GM18508 (cell line): ENCODE data around the gene STAC3.

Source experiments
- ATAC-seq: cut with Tn5 transposase; IDR thresholded peaks from one replicate; pipeline ENCODE4 v1.9.1; 2021; ENCODE audit warnings: moderate number of reproducible peaks; ENCODE audit not compliant: insufficient read depth, unreplicated experiment

Gene STAC3

DNA sequence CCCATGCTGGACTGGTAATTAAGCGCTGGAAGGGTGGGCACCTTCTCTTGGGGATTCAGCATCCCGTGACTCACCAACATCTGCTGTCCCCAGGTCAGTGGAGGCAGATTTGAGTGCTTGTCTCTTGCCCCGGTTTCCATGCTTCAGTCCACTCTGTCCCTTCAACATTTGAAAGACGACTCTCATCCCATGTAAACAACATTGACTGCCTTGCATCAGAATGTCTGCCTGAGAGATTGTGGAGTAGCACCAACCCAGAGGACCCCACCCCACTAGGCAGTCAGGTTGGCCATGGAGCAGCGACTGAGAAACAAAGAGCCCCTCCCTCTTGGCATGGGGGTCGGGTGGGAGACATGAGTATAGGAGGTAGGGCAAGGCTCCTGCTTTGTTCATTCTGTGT is 4.9 kb upstream of the STAC3 start:
- no peak for ATAC-seq

DNA sequence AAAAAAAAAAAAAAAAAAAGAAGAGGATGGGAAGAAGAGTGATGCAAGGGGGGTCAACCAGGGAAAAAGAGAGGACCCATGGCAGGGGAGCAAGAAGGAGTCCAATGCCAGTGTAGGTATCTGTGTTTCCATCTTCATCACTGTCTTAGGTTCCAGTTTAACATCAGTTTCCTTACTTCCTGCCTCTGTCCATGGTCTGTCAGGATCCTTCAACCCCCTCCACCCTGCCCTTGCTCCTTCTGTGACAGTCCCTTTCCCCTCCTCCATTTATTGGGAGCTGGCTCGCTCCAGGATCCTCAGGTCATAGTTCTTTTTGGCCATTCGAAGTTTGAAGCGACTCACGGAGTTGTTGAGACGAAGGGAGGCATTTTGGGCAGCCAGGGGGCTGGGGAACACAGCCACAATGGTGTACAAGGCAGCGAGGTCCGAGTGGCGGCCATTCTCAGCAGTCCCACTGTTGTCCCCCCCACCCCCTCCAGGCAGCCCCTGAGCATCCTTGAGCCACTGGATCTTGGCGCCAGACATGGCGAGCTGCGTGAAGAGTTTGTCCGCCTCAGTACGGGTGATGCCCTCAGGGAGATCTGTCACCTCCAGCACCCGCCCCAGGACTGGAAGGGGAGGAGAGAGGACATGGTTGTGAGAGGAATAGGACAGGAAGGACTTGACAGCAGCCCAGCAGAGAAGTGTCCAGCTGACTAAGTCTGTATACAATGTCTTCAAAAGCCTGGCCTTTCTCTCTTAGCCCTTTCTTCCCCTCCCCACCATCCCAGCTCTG is 3.7 kb upstream of the STAC3 start:
- ATAC-seq, result no peak

DNA sequence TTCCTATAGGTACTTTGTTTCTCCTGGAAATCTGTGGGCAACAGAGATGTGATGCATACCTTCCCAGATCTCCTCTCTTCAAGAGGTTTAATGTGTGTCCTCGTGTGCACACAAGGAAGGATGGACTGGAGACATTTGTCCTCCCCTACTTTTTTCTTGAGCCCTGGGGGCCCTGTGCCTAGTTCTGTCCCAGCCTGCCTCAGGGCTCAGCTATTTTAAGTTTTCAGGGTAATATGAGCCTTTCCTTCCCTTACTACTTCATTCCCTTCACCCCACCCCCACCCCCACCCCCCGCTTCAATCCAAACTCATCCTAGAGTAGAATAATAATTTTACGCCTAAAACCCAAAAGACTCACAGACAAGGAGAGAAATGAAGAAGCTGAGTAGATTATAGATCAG is 446 bp downstream of the STAC3 start:
- ATAC-seq, result no peak

DNA sequence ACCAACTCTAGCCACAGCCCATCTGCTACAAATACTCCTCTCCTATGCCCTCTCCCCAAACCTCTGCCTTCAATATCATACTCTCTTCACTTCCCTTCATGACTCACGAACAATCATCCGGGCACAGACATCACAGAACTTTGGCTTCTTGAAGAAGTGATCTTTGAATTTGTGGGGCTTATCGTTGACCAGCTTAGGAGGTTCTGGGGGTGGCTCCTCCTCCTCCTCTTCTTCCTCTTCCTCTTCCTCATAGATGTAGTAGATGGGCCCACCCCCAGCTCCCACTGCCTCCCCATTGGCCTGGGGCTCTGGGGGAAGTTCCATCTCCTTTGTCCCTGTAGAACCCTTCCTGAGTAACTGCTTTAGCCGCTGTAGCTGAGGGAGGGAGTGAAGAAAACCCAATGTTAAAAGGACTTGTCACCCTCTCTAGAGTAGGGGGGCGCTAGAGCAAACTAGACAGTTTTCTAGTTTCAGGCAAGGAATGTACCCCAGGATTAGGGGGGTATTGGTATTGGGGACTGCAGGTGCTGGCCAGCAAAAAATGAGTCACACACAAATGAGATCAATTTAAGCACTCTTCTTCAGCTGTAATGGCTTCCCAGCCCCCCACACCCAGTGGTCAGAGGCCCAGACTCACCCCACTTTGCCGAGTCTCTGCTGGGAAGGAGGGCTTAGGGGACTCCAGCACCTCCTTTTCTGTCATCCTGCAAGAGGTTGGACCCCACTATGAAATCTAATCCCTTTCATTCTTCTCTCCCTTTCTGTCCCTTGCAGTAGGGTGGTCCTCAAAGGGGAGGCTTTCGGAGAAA is 1.8 kb downstream of the STAC3 start:
- ATAC-seq, result no peak

DNA sequence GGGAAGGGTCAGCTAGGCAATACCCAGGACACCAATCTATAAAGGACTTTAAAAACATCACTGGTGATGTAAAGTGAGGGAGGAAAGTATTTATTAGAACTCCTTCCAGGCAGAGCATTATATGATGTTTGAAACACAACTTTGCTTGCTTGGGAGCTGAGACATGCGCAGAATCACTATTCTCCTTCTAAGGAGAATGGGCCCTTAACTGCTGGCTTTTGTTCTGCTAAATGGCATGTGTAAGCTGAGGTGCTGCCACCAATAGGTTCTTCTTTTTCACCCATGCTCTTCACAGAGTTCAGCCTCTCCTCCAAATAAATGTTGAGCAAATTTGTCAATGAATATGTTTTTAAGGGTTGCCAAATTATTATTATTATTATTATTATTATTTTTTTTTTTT is 3.9 kb downstream of the STAC3 start:
- no peak for ATAC-seq

DNA sequence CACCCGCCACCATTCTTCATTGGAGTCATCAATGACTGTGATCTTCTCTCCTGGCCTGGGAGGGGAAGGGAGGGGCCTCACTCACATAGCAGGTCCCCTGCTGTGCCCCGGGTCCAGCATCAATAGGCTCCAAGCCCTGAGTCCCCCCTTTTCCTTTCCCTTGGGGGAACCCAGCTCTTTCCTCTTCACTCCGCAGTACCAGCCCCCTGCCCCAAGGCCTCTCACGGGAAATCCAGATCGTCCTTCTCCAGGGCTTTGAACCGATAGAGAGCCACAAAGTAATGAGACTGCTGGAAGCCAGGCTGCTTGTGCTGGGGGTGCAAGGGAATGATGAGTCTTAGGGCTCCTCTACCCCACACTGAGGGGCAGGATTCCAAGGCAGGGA is 6.7 kb downstream of the STAC3 start:
- no peak for ATAC-seq

DNA sequence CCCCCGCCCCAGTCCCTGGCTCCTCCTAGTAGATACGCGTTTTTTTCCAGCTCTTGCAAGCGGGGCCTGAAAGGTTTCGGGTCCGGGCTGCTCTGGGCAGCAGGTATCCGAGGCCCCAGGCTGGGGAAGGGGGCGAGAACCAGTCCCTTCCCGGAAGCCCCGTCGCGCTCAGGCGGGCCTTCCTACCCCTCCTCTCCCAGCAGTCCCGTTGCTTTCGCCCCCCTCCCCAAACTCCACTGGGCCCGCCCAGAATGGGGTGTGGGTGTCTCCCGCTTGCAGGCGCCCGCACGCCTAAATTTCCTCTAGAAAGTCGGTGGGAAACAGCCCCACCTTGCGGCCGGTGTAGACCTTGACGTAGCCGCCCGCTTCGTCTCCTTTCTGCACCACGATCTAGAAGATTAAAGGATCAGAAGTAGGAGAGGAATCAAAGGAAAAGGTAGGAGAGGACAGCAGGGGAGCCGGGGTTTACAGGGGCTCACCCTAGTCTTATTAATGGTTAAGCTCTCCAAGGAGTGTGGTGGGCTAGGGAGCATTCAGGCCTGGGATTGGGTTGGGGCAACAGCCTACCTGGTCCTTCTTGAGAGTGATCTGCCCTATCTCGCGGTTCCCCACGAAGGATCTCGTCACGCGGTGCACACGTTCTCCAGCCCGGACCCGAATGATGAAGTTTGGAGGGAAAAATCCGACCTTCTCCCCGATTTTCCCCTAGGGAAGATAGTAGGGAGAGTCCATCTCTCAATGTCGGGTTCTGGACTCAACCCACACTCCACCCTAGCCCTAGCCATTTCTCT is 7.3 kb downstream of the STAC3 start:
- no peak for ATAC-seq

DNA sequence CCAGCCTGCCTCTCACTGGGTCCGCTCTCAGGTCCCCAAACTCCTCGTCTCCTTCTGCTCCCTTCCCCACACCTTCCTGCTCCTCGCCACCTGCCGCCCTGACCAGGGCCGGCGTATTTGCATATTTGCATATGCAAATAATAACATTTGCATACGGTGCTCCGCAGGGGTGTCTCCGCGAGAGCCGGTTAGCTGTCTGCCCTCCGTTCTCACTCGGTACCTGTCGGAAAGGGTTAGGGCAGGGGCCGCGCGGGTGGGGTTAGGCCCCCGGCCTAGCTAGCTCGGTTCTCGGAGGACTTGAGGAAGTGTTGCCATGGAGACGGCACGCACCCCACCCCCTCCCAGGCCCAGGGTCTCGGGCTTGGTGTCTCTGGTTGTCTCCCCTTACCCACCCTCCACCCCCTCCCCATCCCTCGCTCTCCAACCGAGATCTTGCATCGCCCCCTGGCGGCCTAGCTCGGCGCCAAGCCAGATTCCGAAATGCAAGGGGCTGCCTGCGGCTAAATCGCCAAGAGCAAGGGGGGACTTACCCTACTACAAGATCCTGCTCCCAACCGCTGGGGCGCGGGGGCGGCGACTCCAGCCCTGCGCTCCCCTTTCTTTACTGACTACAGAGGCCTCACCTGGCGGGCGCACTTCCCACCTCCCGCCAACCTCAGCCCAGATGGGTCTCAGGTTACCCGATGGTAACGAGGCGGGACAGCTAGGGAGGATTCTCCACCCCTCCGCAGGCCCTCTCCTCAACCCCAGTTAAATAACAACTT is 8.1 kb downstream of the STAC3 start:
- ATAC-seq, result no peak

DNA sequence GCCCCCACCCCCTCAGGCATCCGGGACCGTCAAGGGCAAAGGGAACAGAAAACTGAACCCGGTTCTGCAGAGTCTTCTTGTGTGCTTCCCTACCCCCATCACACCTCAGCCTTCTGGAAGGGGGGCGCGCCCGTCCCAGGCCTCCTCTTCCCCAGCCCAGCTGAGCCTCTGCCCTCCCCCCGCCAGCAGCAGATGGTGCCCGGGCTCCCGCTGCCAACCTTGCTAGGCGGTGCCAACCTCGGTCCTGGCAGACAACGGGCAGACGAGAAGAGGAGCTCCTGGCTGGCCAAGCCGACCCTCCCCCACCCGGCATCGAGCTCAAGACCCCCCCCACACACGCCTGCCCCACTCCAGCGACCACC is 8.7 kb downstream of the STAC3 start:
- no peak for ATAC-seq

DNA sequence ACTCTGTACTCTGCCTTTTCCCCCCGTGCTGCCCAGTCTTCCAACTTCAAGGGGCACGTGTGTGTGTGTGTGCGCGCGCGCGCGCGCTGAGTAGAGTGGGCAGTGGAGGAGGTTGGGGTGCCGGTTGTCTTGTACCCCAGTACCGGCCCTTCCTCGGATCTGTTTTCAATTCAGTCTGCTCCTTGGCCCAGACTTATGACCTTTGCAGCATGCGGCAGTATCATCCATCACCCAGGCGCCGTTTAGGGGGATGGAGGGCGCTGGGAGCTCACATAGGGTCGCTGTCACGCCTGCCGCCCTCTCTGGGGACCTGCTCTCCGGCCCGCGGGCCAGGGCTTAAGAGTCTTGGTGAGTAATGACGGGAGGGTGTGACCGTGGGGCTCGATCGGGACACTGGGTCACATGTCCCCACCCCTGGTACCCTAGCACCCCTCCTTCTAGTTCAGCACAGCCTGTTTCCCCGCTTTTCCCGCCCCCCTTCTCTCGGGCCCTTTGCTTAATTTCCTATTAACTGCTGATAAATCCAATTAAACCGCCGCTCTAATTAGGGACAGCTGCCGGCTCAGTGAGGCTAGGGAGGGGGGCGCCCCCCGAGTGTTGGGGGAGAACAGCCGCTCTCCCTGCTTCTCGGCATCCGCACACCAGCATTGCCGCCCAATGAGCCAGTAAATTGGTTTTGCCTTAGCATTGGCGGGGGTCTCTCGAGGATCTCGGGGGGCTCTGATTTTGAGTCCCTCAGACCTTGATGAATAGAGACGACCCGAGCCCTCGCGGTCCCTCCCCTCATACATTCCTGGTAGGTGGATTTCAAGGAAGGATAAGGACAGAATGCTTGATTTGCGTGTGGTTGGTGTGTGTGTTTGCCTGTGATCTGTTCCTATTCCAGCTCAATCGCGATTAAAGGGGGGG is 9.3 kb downstream of the STAC3 start:
- ATAC-seq, result no peak

DNA sequence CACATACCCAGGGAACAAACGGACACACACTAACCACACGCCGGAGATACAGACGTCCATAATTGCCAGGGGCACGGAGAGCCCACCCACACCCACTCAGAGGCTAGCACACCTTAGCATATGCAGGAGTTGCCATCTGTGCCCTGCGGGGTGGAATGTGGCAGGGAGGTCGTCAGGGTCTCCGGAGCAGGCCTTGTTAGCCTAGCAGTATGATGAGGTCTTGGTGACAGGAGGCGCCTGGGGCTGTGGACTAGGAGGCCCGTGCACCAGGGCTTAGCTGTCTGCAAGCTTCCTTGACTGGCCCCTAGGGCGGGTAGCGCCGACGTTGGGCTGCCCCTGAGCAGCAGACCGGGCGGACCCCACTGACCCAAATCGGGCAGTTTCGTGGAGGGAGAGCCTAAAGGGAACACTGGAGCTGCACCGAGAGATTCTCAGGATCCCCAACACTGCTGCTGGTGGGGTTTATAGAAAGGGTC is 10.0 kb downstream of the STAC3 start:
- no peak for ATAC-seq

DNA sequence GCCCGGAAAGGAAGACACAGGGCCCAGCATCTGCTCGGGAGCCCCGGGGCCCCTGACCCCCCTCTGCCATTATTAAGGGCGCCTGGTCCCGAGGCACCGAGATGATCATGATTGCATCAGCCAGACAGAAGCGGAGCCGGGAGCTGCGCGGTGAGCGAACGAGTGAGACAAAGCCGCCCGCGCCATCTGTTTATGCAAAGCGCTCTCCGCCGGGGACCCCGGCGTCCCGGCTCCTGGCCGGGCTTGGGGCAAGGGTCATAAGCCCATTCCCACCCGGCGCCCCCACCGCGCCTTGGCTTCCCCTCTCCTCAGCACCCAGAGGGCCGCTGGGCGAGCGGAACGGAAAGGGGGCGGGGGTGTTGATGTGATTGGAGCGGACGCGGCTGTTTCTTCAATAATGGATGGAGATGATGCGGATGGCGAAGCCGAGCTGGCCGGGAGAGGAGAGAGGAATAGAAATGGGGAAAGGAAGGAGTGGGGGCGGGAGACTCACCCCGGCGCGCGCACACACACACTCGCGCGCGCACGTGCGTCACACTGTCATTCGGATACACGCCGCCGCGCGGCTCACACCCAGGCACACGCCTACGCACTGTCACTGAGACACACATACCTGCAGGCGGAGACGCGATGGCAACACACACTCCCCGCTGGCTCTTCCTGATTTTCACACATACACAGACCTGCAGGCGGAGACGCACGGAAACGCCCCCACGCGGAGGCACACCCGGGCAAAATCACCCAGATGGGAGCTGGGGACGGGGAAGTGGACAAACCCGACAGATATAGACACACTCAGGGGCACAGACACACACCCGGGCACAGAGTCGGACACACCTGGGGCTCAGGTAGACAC is 10.7 kb downstream of the STAC3 start:
- ATAC-seq, result no peak

DNA sequence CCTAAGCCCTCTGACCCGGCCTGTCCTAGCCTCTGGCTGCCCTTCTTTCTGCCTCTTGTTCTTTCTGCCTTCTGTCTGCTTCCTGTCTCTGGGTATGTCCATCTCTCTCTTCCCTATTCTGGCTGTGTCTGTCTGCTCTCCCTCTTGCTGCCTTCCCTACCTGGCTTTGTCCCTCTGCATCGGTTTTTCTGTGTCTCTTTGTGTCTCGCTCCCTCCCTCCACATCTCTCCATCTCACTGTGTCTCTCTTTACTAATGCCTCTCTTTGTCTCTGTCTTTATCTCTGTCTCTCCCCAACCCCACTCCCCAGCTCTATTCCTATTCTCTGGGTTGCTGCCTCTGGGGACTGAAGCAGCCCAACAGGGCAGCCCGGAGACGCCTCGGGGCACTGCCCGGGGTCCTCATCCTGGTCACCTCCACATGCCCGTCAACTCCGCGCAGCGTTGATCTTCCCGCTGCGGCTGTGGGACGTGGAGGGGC is 11.4 kb downstream of the STAC3 start:
- no peak for ATAC-seq

DNA sequence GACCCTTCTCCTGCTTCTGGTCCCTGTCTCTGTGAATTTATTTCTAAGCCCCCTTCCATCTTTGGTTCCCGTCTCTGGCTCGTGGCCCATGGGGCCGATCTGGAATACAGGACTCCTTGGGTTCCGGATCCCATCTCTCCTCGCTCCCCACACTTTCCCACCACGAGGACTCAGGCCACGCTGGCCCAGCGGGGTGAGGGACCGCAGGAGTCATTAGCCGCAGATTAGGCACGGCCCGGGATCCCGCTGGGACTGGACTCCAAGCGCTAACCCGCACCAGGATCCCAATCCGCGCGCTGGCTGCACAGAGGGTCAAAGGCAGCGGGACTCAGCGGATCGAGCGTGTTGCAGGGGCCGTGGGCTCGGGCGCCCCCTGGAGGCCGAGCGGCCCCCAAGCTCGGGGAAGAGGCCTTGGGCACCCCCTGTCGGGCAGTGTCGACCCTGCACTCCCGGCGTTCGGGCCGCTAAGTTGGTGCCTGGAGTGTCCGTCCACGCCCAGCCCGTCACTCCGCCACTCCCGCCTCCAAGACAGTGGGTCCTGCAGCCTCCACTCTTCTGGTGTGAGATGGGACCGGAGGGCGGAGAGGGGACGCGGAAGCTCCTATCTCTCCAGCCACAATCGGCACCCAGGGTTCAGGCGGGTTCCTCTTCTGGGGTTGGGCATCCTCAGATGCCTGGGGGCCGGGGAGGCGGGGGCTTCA is 12.0 kb downstream of the STAC3 start:
- ATAC-seq, result peak; percentile 40

DNA sequence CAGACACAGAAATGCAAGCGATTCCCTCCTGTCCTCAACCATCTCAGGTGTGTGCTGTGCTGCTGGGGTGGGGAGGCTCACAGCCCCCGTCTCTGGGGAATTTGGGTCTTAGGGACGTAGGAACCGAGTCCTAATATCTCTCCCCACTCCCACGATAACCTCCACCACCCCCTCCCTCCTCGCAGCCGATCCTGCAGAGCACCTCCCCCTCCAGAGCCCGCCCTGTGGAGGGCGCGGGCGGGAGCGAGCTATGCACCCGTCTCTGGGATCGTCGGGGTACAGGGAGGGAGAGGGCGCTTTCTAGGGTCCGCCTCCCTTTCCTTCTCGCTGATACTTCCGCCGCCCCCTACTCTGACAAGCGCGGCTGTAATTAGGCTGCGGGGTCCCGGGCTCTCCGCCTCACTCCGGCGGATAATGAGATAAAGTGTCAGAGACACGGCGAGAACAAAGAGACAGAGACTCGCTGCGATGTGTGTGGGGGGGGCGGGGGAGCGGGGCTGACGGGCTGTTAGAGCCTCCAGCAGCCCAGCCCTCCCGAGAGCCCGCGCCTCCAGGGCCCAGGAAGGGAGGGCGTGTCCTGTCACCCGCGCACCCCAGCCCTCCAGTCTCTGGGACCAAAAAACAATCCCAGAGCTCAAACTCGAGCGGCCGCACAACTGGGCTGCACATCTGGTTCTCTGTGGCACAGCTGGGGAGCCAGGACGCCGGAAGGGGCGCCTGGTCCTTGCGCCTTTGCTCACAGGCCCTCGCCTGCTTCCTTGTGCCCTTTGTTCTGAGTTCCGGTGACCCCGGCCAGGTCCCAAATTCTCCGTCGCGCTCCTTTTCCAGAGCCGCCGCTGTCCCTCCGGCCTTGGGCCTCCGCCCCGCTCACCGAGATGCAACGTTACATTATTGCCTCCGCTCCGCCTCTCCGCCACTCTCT is 12.8 kb downstream of the STAC3 start:
- ATAC-seq, result no peak

DNA sequence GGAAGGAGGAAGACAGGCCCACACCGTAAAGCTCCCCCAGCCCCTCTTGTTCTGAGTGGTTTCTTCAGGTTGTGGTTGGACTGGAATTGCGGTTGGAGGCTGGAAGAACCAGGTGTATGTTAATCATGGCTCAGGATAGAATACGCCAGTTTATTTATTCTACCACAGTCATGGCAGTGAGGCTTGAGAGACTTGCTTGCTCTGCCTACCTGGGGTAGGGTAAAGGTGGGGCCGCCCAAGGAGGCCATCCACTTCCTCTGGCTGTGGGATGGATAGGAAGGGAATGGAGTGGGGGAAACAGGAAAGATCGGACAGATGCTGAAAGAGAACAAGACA is 13.4 kb downstream of the STAC3 start:
- ATAC-seq, result no peak
